Ovary (tissue), 9 donors: ENCODE measurements around the gene ABTB2. TPM values are rescaled to one million over a fixed set of nuclear protein-coding genes. Genes with fewer than 3 reads are reported as not detected.

Experiments used
- DNase-seq, 5 donors: peaks; one replicate each; pipeline ENCODE4 v3.0.0-alpha.2; 2019 to 2020
- H3K27ac ChIP-seq, 2 donors: fragments of 200-600 bp; one replicate each; pipeline versions ENCODE4 v1.5.1 to v1.8.0; 2019 to 2022
- H3K27me3 ChIP-seq: fragments of 200-600 bp; one replicate; pipeline ENCODE4 v1.8.0; 2022
- H3K36me3 ChIP-seq: fragments of 200-600 bp; sonication (generic); one replicate; pipeline ENCODE4 v1.5.1; 2019
- H3K4me1 ChIP-seq: one replicate; pipeline ENCODE4 v1.8.1; 2013; ENCODE audit warnings: mild to moderate bottlenecking, moderate library complexity; ENCODE audit not compliant: insufficient read depth
- H3K4me3 ChIP-seq: fragments of 200-600 bp; sonication (generic); one replicate; pipeline ENCODE4 v1.5.1; 2017
- H3K9me3 ChIP-seq, 2 donors: fragments of 200-600 bp in 1 of 2; sonication (generic) in 1 of 2; one replicate each; pipeline versions ENCODE4 v1.5.1 to v1.8.1; 2013 to 2019; ENCODE audit warnings: mild to moderate bottlenecking in 1 of 2, moderate library complexity in 1 of 2
- EP300 ChIP-seq: sonication (generic); formaldehyde crosslinking; IDR thresholded peaks from one replicate; pipeline ENCODE4 v1.6.1; 2017; ENCODE audit warnings: antibody characterized with exemption
- POLR2A ChIP-seq: fragments of 450-650 bp; IDR thresholded peaks from one replicate; pipeline ENCODE4 v1.6.1; 2017; ENCODE audit warnings: antibody characterized with exemption, mild to moderate bottlenecking, moderate library complexity
- WGBS, 3 donors: extraction: QIAGEN DNeasy Blood & Tissue Kit in 1 of 3; methylation state at CpG; one replicate each; pipeline versions ENCODE4 v1.1.5 to v1.1.7; 2013 to 2017; 5-methylcytosine and 5-hydroxymethylcytosine counted together
- intact Hi-C, 4 donors: fragments of 100-400 bp; cut with DNase I; formaldehyde crosslinking; loops; one replicate each; pipeline versions ENCODE4 v1.11.0 to v1.15.1; 2022 to 2023
- polyA plus RNA-seq, 2 donors: library from polyadenylated mRNA; stranded (reverse); fragments of 200-250 nt in 1 of 2; fragments of 350-450 nt in 1 of 2; fragmentation: Illumina TruSeq in 1 of 2; extraction: RNeasy Lipid Tissue Mini Kit (QIAGEN cat#74804) in 1 of 2; gene quantifications; one replicate each; pipeline ENCODE4 v1.2.3, GENCODE V29; 2013 to 2014
- total RNA-seq, 7 donors: library from RNA; depleted of rRNA in 2 of 7; stranded (reverse); fragments of >200 nt in 2 of 7; fragmentation: NEBNext Ultra II Directional in 3 of 7; extraction: Animal tissue kit (Norgen Biotek cat#: 25700) in 3 of 7; gene quantifications; one replicate each; pipeline versions ENCODE4 v1.1.0 to v1.2.4, GENCODE V29; 2016 to 2023
- TF ChIP-seq, protein P1 (sequence below), 3 donors: fragments of 450-650 bp in 2 of 3; fragments of 200-600 bp in 1 of 3; IDR thresholded peaks; one replicate each; pipeline versions ENCODE4 v1.5.1 to v1.8.0; 2016 to 2022; ENCODE audit warnings: antibody characterized with exemption in 3 of 3, mild to moderate bottlenecking in 1 of 3
- donor health status: DM: no; HTN: no; CAD: no; lungs with moderate emphysema.
- donor health status: DM: no; HTN: no; CAD: no.
- donor health status: Bipolar disorder and iron deficiency.
- donor health status: DM: yes; HTN: yes; CAD: no.
- donor health status: DM: no; HTN: no; CAD: no.
- donor health status: DM: yes; HTN: yes; CAD: no.

Gene ABTB2
- total and polyA plus RNA-seq, 9 donors: 1.2 to 7.2 (median 2.6) TPM

DNA sequence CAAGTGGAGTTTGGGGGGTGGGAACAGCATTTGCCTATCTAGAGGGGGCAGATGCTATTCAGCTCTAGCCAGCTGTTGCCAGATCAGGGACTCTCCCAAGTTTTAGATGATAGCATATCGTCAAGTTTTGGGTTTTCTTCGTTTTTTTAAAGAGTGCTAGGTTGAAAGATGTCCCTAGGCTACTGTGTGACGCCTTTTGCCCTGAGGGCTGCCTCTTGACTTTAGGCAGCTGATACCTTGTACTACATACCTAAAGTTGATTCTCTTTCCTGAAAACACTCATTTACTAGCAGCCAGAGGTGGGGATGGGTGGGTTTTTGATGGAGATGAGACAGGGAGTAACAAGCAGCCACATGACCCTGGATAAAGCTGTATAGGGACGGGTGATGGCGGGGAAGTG lies 87.1 kb downstream of the ABTB2 start:
- H3K36me3 ChIP-seq: no peaks in the 10 kb centered on the region
- intact Hi-C loops: loop anchor here in 1 of 4 donors (2.0 to 10.0 kb wide), 3 partner anchors 20 to 216 kb away; partner anchors contain the start of genes ABTB2 and CAPRIN1
- H3K4me1 ChIP-seq: peaks cover 6% of the 10 kb centered on the region
- H3K27me3 ChIP-seq: no peaks in the 10 kb centered on the region
- DNase-seq: no peak
- WGBS, 3 donors: 88 to 96% (median 88%) methylated on average over 5 of the region's 5 CpGs
- no peak overlapping the region for H3K27ac ChIP-seq
- H3K4me3 ChIP-seq: no peak overlapping the region
- no peaks in the 10 kb centered on the region for H3K9me3 ChIP-seq
- TF ChIP-seq POLR2A (no peak), EP300 (no peak)
- TF ChIP-seq, protein P1, sequence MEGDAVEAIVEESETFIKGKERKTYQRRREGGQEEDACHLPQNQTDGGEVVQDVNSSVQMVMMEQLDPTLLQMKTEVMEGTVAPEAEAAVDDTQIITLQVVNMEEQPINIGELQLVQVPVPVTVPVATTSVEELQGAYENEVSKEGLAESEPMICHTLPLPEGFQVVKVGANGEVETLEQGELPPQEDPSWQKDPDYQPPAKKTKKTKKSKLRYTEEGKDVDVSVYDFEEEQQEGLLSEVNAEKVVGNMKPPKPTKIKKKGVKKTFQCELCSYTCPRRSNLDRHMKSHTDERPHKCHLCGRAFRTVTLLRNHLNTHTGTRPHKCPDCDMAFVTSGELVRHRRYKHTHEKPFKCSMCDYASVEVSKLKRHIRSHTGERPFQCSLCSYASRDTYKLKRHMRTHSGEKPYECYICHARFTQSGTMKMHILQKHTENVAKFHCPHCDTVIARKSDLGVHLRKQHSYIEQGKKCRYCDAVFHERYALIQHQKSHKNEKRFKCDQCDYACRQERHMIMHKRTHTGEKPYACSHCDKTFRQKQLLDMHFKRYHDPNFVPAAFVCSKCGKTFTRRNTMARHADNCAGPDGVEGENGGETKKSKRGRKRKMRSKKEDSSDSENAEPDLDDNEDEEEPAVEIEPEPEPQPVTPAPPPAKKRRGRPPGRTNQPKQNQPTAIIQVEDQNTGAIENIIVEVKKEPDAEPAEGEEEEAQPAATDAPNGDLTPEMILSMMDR (IDR thresholded peaks at IDR 0.05): no peak

DNA sequence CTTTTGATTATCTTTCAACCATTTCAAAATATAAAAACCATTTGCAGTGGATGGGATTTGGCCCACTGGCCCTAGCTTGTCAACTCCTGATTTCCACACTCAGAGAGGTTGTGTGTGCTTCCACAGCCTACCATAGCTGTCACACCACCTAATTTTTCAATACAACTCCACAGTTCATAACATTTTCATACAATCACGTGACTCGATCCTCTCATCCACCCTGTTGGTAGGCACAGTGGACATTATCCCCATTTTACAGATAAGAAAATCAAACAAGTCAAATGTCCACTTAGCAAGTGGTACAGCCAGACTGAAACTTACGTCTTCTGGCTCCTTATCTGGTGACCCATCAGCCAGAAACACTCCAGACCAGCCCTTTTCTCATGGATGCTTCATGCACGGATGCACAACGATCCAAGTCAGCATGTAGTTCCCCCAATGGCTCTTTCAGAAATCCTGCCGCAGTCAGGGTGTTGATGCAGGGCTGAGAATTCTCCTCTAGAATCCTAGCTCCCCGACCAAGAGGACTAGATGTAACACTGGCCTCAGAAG lies 88.0 kb downstream of the ABTB2 start:
- no peak for DNase-seq
- Histone ChIP-seq H3K27me3 (no peaks in the 10 kb centered on the region), H3K27ac (no peak overlapping the region), H3K36me3 (no peaks in the 10 kb centered on the region), H3K9me3 (no peaks in the 10 kb centered on the region), H3K4me3 (no peak overlapping the region), H3K4me1 (peaks cover 6% of the 10 kb centered on the region)
- TF ChIP-seq EP300 (no peak), POLR2A (no peak)
- TF ChIP-seq, protein P1 (IDR thresholded peaks at IDR 0.05): no peak
- WGBS, 3 donors: 94 to 98% (median 96%) methylated on average over 7 of the region's 7 CpGs
- intact Hi-C loops: loop anchor here in 1 of 4 donors (2.0 to 10.0 kb wide), 4 partner anchors 19 to 215 kb away; partner anchors contain the start of genes ABTB2 and CAPRIN1

DNA sequence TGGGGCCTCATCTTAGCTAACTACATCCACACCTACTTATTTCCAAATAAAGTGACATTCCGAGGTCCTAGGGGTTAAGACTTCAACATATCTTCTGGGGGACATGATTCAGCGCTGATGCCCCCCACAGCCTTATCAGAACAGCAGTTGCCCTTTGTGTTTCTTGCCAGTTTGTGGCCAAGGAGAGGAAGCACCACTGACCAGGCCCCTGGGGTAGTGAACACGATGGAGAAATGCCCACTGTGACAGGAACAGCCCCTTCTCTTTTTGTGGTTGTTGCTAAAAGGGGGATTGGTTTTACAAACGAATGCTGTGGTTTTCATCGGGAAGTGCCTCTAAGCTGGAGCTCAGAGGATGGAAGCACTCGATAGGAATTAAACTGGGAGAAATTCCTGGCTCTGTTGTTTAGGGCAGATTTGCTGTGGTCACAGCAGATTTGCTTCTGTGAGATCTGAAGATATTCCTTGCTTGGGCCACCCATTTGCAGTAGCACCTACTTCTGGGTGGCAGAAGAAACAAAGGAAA lies 88.8 kb downstream of the ABTB2 start:
- no peaks in the 10 kb centered on the region for H3K36me3 ChIP-seq
- intact Hi-C loops: loop anchor here in 1 of 4 donors (10.0 kb wide), 1 partner anchor 54 kb away; no protein-coding TSS in a partner anchor
- H3K4me1 ChIP-seq: peaks cover 6% of the 10 kb centered on the region
- no peak for DNase-seq
- WGBS, 3 donors: 87 to 90% (median 87%) methylated on average over 6 of the region's 6 CpGs
- H3K27me3 ChIP-seq: no peaks in the 10 kb centered on the region
- H3K9me3 ChIP-seq: no peaks in the 10 kb centered on the region
- no peak overlapping the region for H3K27ac ChIP-seq
- TF ChIP-seq EP300 (no peak), POLR2A (no peak)
- TF ChIP-seq, protein P1 (IDR thresholded peaks at IDR 0.05): no peak
- H3K4me3 ChIP-seq: no peak overlapping the region

- H3K36me3 ChIP-seq: no peaks in the 10 kb centered on the region
- no peak for DNase-seq
- intact Hi-C loops: loop anchor here in 1 of 4 donors (10.0 kb wide), 1 partner anchor 53 kb away; no protein-coding TSS in a partner anchor
- peaks cover 6% of the 10 kb centered on the region for H3K4me1 ChIP-seq
- H3K4me3 ChIP-seq: no peak overlapping the region
- peak overlapping the region; percentile 16 to 60 for H3K27ac ChIP-seq
- H3K27me3 ChIP-seq: no peaks in the 10 kb centered on the region
- no peaks in the 10 kb centered on the region for H3K9me3 ChIP-seq
- no peak for TF ChIP-seq EP300
- TF ChIP-seq, protein P1 (IDR thresholded peaks at IDR 0.05): no peak
- TF ChIP-seq POLR2A: no peak
- WGBS, 3 donors: 42 to 54% (median 47%) methylated on average over 3 of the region's 3 CpGs
Observed at GRCh38 chr11:34267417-34267816, 90.4 kb downstream of the ABTB2 start.
